ENCODE measurements around the gene LYSMD4.
"Not testable (repeated sequence)": the region's sequence is repeated elsewhere in the genome, so short reads cannot be mapped to it uniquely, and the experiment has no call there.

LYSMD4 gene

DNA sequence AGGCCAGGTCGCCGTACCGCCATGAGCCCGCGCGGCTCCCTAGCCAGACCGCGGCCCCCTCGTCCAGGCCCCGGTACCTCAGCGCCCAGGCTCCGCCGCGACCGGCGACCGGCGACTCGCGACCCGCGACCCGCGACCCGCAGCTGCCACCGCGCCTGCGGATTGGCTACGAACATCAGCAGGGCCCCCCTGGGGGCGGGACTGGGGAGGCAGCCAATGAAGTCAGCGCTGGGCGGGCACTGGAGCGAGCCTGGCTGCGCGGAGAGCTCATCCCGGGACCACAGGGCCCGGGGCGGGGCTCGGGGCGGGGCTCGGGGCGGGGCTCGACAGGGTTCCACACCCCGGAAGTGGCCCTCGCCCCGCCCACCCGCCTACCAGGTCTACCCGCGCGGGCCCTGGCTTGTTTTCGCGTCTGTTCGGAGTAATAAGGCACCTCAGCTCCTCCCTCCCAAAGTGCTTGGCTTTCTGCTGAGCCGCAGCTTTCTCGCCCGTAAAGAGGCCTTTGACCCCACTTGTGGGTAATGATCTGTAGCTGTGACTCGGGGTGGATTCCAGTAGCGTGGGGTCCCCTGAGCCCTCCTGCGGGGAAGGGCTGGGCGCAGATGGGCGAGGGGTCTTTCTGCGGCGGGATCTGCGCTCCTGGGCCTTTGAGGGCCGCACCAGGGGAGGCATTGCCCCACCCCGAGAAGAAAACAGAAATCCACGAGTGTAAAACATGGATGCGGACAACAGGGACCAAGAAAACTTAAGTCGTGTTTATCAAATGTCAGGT lies at the start of gene LYSMD4:
Gene LYSMD4 (minus strand): TSS at position 170 of the 772 bp plus-strand sequence. CDS start 1,438 bp downstream, outside the sequence.
- peak within 1 kb of the TSS; percentile 82 to 96 (median 90) for H3K4me3 ChIP-seq
- H3K27ac ChIP-seq: peak within 1 kb of the TSS; percentile 65 to 97 (median 88)

DNA sequence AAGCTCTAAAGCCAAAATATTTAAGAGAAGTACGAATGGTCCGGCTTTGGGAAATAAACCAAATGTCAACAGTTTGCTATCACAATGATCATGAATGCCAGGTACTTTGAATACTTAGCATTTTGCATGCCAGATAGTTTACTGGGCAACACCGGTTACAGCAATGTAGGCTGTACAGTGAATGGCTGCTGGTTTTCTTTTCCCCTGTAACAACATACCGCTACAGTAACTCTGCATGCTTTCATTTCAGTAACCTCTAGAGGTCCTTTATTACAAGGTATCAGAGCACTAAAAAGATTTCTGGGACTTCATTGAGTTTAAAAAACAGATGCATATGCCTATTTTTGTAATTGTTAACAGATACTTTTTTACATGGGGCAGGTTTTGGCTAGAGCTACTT lies 48.8 kb upstream of the LYSMD4 start:
- not testable (repeated sequence) for H3K27ac ChIP-seq

DNA sequence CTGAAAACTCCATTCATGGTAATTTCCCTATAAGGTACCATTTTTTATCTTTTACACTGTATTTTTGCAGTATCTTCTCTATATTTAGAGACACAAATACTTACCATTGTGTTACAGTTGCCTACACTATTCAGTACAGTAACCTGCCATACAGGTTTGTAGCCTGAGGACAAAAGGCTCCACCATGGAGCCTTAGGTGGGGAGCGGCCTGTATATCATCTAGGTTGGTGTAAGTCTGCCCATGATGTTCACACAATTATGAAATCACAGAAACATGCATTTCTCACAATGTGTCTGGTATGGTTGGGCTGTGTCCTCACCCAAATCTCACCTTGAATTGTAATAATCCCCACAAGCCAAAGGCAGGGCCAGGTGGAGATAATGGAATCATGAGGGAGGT lies 43.9 kb upstream of the LYSMD4 start:
- H3K27ac ChIP-seq: no peak overlapping the region
- no peak overlapping the region for H3K4me3 ChIP-seq

More for the DNA sequence above, 48.8 kb upstream of the LYSMD4 start:
- H3K4me3 ChIP-seq: not testable (repeated sequence)

DNA sequence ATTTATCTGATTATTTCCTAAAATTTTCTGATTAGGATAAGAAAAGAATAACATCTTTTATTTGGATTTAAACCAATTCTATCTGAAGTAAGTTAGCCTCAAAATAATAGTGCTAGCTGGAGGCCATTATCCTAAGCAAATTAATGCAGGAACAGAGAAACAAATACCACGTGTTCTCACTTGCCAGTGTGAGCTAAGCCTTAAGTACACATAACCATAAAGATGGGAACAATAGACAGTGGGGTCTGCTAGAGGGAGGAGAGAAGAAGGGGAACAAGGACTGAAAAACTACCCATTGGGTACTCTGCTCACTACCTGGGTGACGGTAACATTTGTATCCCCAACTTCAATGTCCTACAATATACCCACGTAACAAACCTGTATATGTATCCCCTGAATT lies 31.3 kb upstream of the LYSMD4 start:
- Histone ChIP-seq H3K4me3 (no peak overlapping the region), H3K27ac (no peak overlapping the region)

DNA sequence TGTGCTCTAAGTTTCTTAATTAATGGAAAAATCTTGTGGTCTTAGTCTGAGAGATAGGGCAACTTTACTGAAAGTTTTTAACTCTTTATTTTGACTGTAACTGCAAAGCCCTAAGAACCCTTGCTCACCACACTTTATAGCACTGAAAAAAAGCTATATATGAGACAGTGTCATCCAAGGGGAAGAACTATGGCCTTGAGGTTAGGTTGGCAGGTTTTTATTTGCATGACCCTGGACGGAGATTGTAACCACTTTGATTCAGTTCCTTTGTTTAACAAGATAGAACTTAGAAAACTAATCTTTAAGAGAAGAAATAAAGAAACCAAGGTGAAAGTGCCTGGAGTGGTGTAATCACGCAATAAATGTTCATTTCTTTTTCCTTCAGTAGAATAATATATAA lies 30.6 kb upstream of the LYSMD4 start:
- Histone ChIP-seq H3K4me3 (no peak overlapping the region), H3K27ac (no peak overlapping the region)

DNA sequence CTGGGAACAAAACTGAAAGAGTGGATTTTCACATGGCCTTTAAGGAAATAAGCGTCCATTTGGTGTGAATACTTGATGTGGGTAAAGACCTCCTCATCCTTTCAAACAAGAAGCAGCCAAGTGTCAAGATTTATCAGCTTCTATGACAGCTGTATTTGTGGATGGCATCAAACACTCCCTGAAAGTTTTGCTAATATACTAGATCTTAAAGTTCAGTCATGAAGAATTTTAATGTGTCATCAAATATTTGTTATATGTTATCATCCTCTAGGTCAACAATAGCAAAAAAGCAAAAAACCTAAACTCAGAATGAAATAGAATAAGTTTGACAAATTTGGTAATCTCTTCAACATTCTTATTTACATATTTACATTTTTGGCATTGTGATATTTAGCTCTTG lies 29.1 kb upstream of the LYSMD4 start:
- H3K4me3 ChIP-seq: no peak overlapping the region

DNA sequence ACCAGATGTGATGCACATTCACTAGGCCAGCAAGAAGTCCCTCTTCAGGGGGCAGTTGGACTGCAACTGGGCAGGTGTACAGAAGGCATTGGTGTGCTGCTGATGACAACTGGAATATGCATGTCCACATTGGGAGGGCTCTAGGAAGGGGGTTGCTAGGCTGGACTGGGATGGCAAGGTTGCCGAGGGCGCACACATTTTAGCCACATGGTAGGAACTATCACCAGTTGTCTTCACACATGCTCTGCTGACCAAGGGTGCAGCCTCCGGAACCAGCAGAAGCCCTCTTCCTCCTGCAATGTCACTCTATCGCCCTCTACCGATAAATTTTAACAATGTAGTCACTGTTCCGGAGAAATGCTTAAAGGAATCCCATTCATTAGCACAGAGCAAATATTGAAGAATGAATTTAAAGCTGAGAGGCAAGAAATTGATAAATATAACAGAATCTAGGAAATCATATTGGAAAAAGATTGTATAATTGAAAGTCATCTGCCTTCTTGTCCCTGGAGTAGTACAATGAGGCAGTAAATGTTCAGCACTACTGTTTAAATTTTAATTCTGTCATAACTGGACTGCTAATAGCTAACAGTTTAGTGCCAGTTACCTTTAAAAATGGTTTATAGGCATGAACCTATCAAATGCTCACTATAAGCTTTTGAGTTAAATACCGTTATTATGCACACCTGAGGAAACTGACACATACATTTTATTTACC lies 22.6 kb upstream of the LYSMD4 start:
- Histone ChIP-seq H3K27ac (no peak overlapping the region), H3K4me3 (no peak overlapping the region)

More for the DNA sequence above, 29.1 kb upstream of the LYSMD4 start:
- H3K27ac ChIP-seq: no peak overlapping the region

DNA sequence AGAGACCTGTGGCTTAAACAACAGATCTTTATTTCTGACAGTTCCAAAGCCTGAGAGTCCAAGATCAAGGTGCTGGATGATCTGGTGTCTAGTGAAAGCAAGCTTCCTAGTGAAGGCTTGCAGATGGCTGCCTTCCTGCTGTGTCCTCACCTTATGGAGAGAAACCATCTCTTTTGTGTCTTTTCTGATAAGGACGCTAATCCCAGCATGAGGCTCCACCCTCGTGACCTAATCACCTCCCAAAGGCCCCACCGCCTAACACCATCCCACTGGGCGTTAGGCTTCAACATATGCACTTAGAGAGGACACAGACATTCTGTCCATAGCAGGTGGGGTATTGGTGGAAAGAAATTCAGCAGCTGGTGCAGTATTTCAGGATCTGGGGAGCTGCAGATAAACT lies 19.8 kb upstream of the LYSMD4 start:
- Histone ChIP-seq H3K27ac (no peak overlapping the region), H3K4me3 (no peak overlapping the region)

DNA sequence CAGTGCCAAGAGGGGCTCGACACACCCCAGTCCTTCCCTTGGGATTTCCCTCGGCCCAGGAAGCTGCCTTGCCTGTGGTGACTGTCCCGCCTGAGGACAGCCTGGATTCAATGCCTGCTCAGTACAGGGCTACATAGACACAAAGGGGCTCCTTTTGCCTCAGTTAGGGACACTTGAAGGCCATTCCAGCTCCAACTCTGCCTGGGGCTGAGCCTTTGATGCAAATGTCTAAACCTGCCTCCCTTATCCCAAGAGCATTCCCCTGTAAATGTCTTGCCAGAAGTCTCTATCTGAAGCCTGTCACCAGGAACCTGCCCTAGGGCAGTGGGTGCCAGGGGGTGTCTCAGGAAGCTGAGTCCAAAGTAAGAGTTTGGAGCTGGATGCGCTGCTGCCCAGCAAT lies 19.3 kb upstream of the LYSMD4 start:
- Histone ChIP-seq H3K27ac (no peak overlapping the region), H3K4me3 (no peak overlapping the region)

DNA sequence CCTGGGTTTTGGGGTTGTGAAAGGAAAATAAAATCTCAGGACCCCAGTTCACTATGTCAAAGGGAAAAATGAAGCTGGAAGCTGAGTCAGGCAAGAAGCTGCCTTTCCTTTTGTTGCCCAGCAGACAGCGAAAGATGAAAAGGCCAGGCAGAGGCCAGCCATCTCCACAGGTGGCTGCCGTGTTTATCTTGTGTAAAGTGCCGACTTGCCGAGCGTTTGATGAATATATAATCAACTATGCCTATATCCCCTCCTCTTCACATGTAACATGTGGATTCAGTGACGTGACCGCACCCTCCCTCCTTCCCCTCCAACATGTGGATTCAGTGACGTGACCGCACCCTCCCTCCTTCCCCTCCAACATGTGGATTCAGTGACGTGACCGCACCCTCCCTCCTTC lies 17.1 kb upstream of the LYSMD4 start:
- peak overlapping the region in 1 of 21 experiments; percentile 22 for H3K27ac ChIP-seq
- H3K4me3 ChIP-seq: not testable (repeated sequence)

DNA sequence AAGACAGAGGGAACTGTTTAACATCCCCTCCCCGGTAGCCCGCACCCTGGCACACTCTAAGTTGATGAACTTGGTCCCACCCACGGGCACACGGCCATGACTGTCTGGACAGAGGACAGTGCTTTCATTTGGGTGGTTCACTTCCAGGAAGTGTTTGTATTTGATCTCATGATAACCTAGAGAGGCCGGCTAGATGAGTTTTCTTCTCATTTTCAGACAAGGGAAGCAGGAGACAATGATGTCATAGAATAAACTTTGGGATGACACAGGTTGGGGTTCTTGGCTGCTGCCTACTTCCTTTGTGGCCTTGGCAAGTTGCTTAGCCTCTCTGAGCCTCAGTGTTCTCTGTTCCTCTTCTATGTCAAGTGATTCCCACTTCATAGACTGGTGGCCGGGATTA lies 16.1 kb upstream of the LYSMD4 start:
- Histone ChIP-seq H3K27ac (peak overlapping the region in 1 of 21 experiments; percentile 22), H3K4me3 (no peak overlapping the region)

DNA sequence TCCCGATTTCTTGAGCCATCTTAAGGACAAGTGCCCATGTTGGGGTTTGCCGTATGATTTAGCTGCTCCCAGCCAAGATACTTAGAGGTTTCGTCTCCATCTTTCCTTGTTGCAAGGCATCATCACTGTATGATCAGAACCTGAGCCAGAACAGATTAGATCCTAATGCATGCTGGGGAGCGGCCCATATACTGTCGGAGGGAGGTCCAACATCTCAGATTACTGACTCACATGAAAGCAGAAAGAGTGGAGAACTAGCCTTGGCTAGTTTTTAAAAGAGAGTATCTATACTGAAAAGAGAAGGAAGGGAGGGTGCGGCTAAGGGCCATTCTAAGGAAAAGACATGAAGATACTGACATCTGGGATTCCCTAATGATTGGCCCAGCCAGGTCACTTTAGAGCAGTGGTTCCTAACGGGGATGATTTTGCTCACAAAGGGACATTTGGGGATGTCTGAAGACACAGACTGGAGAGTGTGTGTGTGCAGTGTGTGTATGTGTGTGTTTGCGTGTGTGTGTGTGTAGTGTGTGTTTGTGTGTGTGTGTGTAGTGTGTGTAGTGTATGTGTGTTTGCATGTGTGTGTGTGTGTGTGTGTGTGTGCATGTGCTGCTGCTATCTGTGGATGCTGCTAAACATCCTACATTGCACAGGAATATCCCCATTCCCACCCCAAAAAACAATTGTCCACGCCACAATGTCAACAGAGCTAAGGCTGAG lies 12.3 kb upstream of the LYSMD4 start:
- H3K27ac ChIP-seq: no peak overlapping the region
- no peak overlapping the region for H3K4me3 ChIP-seq

DNA sequence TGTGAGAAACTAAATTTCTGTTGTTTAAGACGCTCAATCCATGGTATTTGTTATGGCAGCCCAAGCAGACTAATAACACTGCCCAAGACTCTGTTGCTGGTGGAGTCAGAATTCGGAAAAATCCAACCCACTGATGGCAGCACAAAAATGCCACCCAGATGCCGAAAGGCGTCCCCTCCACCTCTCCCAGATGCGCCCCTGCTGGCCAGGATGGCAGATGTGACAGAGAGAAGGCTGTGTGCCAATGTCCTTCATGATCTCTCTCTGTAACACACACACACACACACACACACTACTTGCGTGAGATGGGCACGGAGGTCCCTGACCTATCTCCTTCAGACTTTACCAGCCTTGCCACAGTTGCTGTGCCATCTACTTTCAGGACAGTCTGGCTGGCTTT lies 10.9 kb upstream of the LYSMD4 start:
- Histone ChIP-seq H3K4me3 (no peak overlapping the region), H3K27ac (no peak overlapping the region)

DNA sequence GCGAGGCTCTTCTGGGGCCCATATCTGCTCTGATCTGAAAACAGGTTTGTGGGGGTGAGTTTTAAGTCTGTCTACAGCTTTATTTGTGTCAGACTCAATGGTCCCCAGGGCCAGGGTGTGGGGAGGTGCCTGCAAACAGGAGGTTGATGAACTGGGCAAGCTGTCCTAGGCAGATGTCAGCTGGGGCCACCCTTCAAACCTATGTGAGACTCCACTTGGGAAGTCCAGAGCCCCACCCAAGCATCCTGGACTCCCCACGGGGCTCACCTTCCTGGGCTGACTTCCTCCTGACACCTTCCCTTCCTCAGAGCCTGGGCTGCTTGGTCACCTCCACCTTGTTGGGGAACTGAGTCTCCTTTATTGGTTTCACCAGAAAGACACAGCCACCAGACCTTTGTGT lies 8.6 kb upstream of the LYSMD4 start:
- no peak overlapping the region for H3K27ac ChIP-seq
- no peak overlapping the region for H3K4me3 ChIP-seq

DNA sequence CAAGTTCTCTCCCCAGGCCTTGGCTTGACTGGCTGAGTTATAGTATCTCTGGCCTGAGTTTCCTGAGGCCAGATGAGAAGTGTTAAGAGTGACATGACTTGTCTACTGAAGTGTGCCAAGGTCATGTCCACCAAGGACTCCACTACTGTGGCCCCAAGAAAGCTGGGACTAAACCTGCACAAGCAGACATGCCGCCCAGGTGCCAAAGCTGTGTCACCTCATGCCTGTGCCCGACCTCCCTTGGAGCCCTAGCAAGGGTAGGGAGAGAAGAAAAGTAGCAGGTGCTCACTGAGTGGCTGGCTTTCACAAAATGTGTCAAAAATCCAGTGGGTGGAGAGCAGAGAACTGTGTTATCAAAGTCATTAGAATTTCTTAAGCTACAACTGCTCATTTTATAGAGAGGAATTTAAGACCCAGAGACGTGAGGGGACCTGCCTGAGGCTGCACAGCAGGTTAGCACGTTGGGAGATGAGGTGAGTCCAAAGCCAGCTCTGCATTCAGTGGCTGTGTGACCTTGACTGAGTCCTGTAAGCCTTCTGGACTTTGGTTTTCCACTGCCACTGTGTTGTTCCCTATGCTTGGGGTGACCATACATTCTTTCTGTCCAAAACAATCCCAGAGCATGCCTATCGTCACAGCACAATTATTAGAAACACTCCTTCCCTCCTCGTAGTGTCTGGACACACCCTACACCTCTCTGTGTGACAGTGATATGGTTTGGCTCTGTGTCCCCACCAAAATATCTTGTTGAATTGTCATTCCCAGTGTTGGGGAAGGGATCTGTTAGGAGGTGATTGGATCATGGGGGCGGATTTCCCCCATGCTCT lies 5.0 kb upstream of the LYSMD4 start:
- H3K27ac ChIP-seq: no peak overlapping the region
- no peak overlapping the region for H3K4me3 ChIP-seq

DNA sequence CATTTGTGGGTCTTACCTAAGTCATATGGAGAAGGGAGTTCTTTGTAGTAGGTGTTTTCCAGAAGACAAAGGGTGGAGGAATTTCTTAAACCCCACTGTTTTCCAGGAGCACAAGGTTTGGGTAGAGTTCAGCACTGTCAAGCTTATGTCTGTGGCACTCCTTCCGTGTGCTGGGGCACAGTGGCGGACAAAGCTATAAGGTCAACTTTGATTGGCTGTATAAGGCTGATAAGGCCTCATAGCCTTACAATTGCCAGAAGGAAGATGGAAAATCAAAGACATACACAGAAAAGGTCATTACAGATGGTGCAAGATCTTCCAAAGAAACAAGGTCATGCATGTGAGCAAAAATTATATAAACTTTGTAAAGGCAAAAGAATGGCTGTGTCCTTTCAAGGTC lies 3.5 kb upstream of the LYSMD4 start:
- Histone ChIP-seq H3K4me3 (no peak overlapping the region), H3K27ac (no peak overlapping the region)

DNA sequence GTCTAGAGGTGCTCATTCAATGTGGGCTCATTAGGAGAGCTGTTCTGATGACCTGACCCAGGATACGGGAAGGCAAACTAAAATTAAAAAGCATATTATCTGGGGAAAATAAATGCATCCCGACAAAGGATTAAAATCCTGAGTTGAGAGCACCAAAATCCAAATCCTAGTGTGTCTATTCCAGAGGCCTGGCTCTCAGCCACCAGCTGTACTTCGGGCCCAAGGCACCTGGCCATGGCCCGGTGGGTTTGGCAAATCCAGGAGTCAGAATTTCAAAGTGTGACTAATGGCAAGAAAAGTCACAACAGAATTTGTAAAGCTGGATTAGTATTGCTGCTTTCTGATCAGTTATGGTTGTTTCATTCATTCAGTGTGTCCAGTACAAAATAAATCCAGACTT lies 2.6 kb upstream of the LYSMD4 start:
- Histone ChIP-seq H3K4me3 (no peak overlapping the region), H3K27ac (no peak overlapping the region)

DNA sequence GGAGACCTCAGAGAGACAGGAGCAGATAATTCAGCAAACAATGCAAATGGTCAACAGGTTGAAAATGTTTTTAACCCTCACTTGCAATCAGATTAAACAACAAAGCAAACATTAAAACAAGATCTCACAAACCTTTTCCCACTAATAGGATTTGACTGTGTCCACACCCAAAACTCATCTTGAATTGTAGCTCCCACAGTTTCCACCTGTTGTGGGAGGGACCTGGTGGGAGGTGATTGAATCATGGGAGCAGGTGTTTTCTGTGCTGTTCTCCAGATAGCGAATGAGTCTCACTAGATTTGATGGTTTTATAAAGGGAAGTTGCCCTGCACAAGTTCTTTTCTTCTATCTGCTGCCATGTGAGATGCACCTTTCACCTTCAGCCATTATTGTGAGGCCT lies 1.3 kb upstream of the LYSMD4 start:
- no peak overlapping the region for H3K27ac ChIP-seq
- no peak overlapping the region for H3K4me3 ChIP-seq

DNA sequence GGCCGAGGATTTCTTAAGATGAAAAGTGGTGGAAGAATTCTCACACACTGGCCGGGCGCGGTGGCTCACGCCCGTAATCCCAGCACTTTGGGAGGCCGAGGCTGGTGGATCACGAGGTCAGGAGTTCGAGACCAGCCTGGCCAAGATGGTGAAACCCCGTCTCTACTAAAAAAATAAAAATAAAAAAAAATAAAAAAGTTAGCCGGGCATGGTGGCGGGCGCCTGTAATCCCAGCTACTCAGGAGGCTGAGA lies 729 bp upstream of the LYSMD4 start:
- Histone ChIP-seq H3K4me3 (peak overlapping the region in 5 of 7 experiments; percentile 85 to 96 (median 90)), H3K27ac (peak overlapping the region in 19 of 21 experiments; percentile 46 to 97 (median 86))

DNA sequence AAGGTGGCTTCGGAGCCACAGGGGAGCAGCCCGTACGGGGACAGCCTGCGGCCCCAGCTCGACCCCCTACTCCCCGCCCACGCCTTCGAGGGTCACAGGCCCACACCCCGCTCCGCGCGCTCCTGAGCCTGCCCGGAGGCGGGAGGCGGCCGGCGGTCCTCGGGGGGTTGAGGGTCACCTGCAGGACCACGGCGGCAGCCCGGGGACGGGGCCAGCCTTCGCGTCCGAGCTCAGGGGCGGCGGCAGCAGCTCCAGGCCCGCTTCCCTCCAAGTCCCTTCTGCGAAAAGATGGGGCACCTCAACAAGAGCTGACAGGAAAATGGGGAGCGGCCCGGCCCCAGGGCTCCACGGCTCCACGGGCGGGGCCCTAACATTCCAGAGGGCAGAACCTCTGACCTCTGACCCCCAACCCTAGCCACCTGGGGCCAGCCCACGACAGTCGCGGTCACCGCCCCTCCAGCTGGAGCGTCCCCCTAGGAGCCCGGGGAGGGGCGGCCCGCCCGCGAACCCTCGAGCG lies 428 bp downstream of the LYSMD4 start:
- H3K27ac ChIP-seq: peak overlapping the region; percentile 65 to 97 (median 88)
- peak overlapping the region; percentile 82 to 96 (median 90) for H3K4me3 ChIP-seq
